ENCODE results near the gene SBK1.
"Not testable (repeated sequence)": the region's sequence is repeated elsewhere in the genome, so short reads cannot be mapped to it uniquely, and the experiment has no call there.

SBK1 gene

DNA sequence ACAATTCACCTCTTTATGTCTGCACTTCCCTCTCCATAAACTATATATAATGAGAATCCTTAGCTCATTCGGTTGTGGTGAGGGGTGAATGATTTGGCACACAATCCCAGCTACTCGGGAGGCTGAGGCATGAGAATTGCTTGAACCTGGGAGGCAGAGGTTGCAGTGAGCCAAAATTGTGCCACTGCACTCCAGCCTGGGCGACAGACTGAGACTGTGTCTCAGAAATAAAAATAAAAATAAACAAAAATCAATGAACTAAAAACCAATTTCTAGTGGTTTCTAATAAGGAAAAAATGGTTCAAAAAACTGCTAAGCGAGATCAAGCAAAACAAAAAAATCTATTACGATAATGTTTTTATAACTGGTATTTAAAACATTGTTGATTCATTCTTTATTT, 71.1 kb downstream of the SBK1 start, which contains the start of gene NPIPB6:
Gene NPIPB6, minus strand, starts transcription at position 101 of the 400 bp plus-strand sequence. CDS start 686 bp downstream, outside the sequence.
- not testable (repeated sequence) for H3K4me1 ChIP-seq (ENCODE audit: insufficient read depth, low read length); H3K4me3 ChIP-seq (ENCODE audit: low read depth in 1 of 2, low read length in 2 of 2); H3K9ac ChIP-seq (ENCODE audit: low read length); H3K36me3 ChIP-seq (ENCODE audit: insufficient read depth, low read length); H3K9me3 ChIP-seq (ENCODE audit: low read length); H3K27ac ChIP-seq (ENCODE audit: low read depth, low read length); H3K27me3 ChIP-seq (ENCODE audit: control insufficient read depth in 1 of 2, insufficient read depth in 2 of 2, low read length in 2 of 2)

GRCh38 chr16:28364268-28365173, 72.2 kb downstream of the SBK1 start:
- not testable (repeated sequence) for H3K36me3 ChIP-seq (ENCODE audit: insufficient read depth, low read length); H3K4me3 ChIP-seq (ENCODE audit: low read depth in 1 of 2, low read length in 2 of 2); H3K9me3 ChIP-seq (ENCODE audit: low read length); H3K27ac ChIP-seq (ENCODE audit: low read depth, low read length); H3K9ac ChIP-seq (ENCODE audit: low read length); H3K4me1 ChIP-seq (ENCODE audit: insufficient read depth, low read length); H3K27me3 ChIP-seq (ENCODE audit: control insufficient read depth in 1 of 2, insufficient read depth in 2 of 2, low read length in 2 of 2)

GRCh38 chr16:28367926-28368325, 75.6 kb downstream of the SBK1 start:
- not testable (repeated sequence) for H3K9me3 ChIP-seq (ENCODE audit: low read length); H3K27ac ChIP-seq (ENCODE audit: low read depth, low read length); H3K36me3 ChIP-seq (ENCODE audit: insufficient read depth, low read length); H3K4me3 ChIP-seq (ENCODE audit: low read depth in 1 of 2, low read length in 2 of 2); H3K27me3 ChIP-seq (ENCODE audit: control insufficient read depth in 1 of 2, insufficient read depth in 2 of 2, low read length in 2 of 2); H3K9ac ChIP-seq (ENCODE audit: low read length); H3K4me1 ChIP-seq (ENCODE audit: insufficient read depth, low read length)

All from muscle layer of colon (tissue), 2 donors.